NB4 (cell line): ENCODE measurements around the gene CITED1.

Source experiments
- POLR2A ChIP-seq: IDR thresholded peaks from 2 replicates; pipeline ENCODE4 v1.6.1; 2011; ENCODE audit warnings: mild to moderate bottlenecking; ENCODE audit not compliant: insufficient read length; ENCODE audit errors: extremely low read depth
- TF ChIP-seq, protein P1 (sequence below): IDR thresholded peaks from 2 replicates; pipeline ENCODE4 v1.6.1; 2011; ENCODE audit warnings: low read depth, low read length
- TF ChIP-seq, protein P2 (sequence below): IDR thresholded peaks from one replicate; pipeline ENCODE4 v1.5.1; 2012; ENCODE audit warnings: low read depth, low read length

DNA sequence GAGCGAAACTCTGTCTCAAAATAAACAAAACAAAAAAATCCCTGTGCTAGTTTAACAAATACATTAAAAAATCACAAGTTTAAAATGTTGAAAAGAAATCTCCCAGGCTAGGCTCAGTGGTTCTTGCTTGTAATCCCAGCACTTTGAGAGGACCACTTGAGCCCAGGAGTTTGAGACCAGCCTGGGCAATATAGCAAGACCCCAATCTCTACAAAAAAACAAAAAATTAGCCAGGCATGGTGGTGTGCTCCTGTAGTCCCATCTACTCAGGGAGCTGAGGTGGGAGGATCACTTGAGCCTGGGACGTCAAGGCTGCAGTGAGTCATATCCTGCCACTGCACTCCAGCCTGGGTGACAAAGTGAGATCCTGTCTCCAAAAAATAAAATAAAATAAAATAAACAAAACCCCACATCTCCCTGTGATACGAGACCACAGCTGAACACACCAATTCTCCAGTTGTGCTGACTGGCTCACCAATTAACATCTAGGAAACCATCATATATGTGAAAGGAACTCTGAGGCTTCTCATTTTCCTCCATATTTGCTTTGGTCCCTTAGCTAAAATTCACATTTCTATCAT is 36.0 kb downstream of the CITED1 start:
- TF ChIP-seq, protein P1, sequence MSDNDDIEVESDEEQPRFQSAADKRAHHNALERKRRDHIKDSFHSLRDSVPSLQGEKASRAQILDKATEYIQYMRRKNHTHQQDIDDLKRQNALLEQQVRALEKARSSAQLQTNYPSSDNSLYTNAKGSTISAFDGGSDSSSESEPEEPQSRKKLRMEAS: no peak
- TF ChIP-seq POLR2A: no peak
- TF ChIP-seq, protein P2, sequence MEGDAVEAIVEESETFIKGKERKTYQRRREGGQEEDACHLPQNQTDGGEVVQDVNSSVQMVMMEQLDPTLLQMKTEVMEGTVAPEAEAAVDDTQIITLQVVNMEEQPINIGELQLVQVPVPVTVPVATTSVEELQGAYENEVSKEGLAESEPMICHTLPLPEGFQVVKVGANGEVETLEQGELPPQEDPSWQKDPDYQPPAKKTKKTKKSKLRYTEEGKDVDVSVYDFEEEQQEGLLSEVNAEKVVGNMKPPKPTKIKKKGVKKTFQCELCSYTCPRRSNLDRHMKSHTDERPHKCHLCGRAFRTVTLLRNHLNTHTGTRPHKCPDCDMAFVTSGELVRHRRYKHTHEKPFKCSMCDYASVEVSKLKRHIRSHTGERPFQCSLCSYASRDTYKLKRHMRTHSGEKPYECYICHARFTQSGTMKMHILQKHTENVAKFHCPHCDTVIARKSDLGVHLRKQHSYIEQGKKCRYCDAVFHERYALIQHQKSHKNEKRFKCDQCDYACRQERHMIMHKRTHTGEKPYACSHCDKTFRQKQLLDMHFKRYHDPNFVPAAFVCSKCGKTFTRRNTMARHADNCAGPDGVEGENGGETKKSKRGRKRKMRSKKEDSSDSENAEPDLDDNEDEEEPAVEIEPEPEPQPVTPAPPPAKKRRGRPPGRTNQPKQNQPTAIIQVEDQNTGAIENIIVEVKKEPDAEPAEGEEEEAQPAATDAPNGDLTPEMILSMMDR: no peak
